Breast epithelium (tissue), 3 donors: ENCODE measurements around the gene SLC4A1AP.

Experiments
- CTCF ChIP-seq, 3 donors: fragments of 450-650 bp; IDR thresholded peaks; one replicate each; pipeline ENCODE4 v1.5.1; 2016 to 2017; ENCODE audit warnings: antibody characterized with exemption in 3 of 3, mild to moderate bottlenecking in 3 of 3, moderate library complexity in 3 of 3
- POLR2A ChIP-seq: fragments of 450-650 bp; IDR thresholded peaks from one replicate; pipeline ENCODE4 v1.6.1; 2016; ENCODE audit warnings: antibody characterized with exemption, mild to moderate bottlenecking, moderate library complexity

- no peak for TF ChIP-seq CTCF (IDR thresholded peaks at IDR 0.05)
- TF ChIP-seq POLR2A, result no peak
Observed at GRCh38 chr2:27708257-27708654, 44.6 kb downstream of the SLC4A1AP start.
